ENCODE measurements around the gene NTM. TPM values are rescaled to one million over a fixed set of nuclear protein-coding genes. Genes with fewer than 3 reads are reported as not detected.

Gene NTM
- total and polyA plus RNA-seq, 12 donors: 0.43 to 3.0 (median 1.3) TPM

DNA sequence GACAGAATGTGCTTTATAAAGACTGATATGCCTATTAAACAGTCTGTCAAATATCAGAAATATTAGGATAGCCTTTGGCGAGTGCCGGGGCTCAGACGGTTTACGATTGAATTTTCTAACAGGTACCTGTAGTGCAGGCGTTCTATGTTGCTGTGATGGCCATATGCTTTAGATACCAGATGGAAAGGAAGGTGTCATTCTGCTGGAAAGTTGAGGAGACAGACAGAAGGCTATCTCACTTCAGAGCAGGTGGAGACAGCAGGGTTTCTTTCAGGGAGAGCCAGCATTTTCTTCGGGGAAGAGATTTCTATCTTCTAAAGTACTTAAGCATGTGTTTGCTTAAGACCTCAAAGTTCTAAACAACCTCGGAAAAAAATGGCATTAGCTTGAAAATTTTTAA lies 415.4 kb downstream of the NTM start:
- TF ChIP-seq, protein P1, sequence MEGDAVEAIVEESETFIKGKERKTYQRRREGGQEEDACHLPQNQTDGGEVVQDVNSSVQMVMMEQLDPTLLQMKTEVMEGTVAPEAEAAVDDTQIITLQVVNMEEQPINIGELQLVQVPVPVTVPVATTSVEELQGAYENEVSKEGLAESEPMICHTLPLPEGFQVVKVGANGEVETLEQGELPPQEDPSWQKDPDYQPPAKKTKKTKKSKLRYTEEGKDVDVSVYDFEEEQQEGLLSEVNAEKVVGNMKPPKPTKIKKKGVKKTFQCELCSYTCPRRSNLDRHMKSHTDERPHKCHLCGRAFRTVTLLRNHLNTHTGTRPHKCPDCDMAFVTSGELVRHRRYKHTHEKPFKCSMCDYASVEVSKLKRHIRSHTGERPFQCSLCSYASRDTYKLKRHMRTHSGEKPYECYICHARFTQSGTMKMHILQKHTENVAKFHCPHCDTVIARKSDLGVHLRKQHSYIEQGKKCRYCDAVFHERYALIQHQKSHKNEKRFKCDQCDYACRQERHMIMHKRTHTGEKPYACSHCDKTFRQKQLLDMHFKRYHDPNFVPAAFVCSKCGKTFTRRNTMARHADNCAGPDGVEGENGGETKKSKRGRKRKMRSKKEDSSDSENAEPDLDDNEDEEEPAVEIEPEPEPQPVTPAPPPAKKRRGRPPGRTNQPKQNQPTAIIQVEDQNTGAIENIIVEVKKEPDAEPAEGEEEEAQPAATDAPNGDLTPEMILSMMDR (IDR thresholded peaks at IDR 0.05): no peak
- H3K9me3 ChIP-seq: peaks cover 0 to 4% (median 0%) of the 10 kb centered on the region in 11 donors
- no peak overlapping the region for H3K27ac ChIP-seq
- no peaks in the 10 kb centered on the region for H3K36me3 ChIP-seq
- DNase-seq (no peak), ATAC-seq (no peak)
- 67 to 71% methylated on average over 7 of the region's 7 CpGs for WGBS, 2 donors
- H3K4me1 ChIP-seq: no peaks in the 10 kb centered on the region
- H3K27me3 ChIP-seq: peaks cover 0 to 24% (median 9%) of the 10 kb centered on the region in 7 donors
- intact Hi-C loops (cut with DNase I): no loop called here
- no peak overlapping the region for H3K4me3 ChIP-seq

DNA sequence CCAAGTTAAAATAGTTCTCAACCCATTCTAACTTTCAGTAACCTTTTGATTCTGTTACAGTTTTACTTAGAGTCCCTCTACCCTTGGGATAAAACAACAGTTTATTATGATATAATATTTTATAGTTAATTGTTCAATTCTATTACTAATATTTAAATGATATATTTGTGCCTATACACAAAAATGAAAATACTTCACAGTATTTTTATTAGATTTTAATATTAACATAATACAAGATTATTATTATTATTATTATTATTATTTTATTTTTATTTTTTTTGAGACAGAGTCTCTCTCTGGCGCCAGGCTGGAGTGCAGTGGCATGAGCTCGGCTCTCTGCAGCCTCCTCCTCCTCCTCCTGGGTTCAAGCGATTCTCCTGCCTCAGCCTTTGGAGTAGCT lies 416.7 kb downstream of the NTM start:
- Histone ChIP-seq H3K9me3 (peaks cover 0 to 4% (median 0%) of the 10 kb centered on the region in 11 donors), H3K4me3 (no peak overlapping the region), H3K27me3 (peaks cover 0 to 24% (median 9%) of the 10 kb centered on the region in 7 donors), H3K27ac (no peak overlapping the region), H3K4me1 (no peaks in the 10 kb centered on the region), H3K36me3 (no peaks in the 10 kb centered on the region)
- DNase-seq (no peak), ATAC-seq (no peak)
- TF ChIP-seq, protein P1 (IDR thresholded peaks at IDR 0.05): no peak
- intact Hi-C loops (cut with DNase I): no loop called here
- 49 to 56% methylated on average over 3 of the region's 3 CpGs for WGBS, 2 donors

GRCh38 chr11:131790586-131790985 lies 420.2 kb downstream of the NTM start:
- H3K4me1 ChIP-seq: no peaks in the 10 kb centered on the region
- no peak for ATAC-seq
- H3K4me3 ChIP-seq: no peak overlapping the region
- 78 to 80% methylated on average over 1 of the region's 1 CpG for WGBS, 2 donors
- no peaks in the 10 kb centered on the region for H3K9me3 ChIP-seq
- H3K36me3 ChIP-seq: no peaks in the 10 kb centered on the region
- DNase-seq: no peak
- intact Hi-C loops (cut with DNase I): no loop called here
- peaks cover 0 to 26% (median 9%) of the 10 kb centered on the region in 7 donors for H3K27me3 ChIP-seq
- TF ChIP-seq, protein P1 (IDR thresholded peaks at IDR 0.05): no peak
- H3K27ac ChIP-seq: no peak overlapping the region

GRCh38 chr11:131792243-131792642 lies 421.8 kb downstream of the NTM start:
- Histone ChIP-seq H3K4me1 (no peaks in the 10 kb centered on the region), H3K4me3 (no peak overlapping the region), H3K36me3 (no peaks in the 10 kb centered on the region), H3K27me3 (peaks cover 0 to 18% (median 9%) of the 10 kb centered on the region in 7 donors), H3K9me3 (no peaks in the 10 kb centered on the region), H3K27ac (no peak overlapping the region)
- WGBS, 2 donors: 54 to 69% methylated on average over 3 of the region's 3 CpGs
- ATAC-seq (no peak), DNase-seq (no peak)
- intact Hi-C loops (cut with DNase I): no loop called here
- TF ChIP-seq, protein P1 (IDR thresholded peaks at IDR 0.05): no peak
